SKM-1 (cell line): Measurements from ENCODE around the gene FAM20C.

ENCODE experiments used
- DNase-seq: peaks from one replicate; lab custom pipeline; 2025; ENCODE audit not compliant: unreplicated experiment; lab: John Stamatoyannopoulos, UW

The FAM20C gene

GRCh38 chr7:266851-267840, 74.8 kb downstream of the FAM20C start:
- DNase-seq, result no peak

- no peak for DNase-seq
Measured at GRCh38 chr7:268991-269390, 76.6 kb downstream of the FAM20C start.

GRCh38 chr7:269721-270120, 77.3 kb downstream of the FAM20C start:
- no peak for DNase-seq

GRCh38 chr7:270351-270983, 78.1 kb downstream of the FAM20C start:
- no peak for DNase-seq

- DNase-seq, result no peak
Measured at GRCh38 chr7:271266-272107, 79.1 kb downstream of the FAM20C start.

GRCh38 chr7:272108-272615, 79.8 kb downstream of the FAM20C start:
- DNase-seq, result no peak

- DNase-seq, result no peak
Measured at GRCh38 chr7:272631-273030, 80.3 kb downstream of the FAM20C start.

- DNase-seq, result no peak
Measured at GRCh38 chr7:273327-273726, 81.0 kb downstream of the FAM20C start.

GRCh38 chr7:274266-274665, 81.9 kb downstream of the FAM20C start:
- DNase-seq, result no peak

GRCh38 chr7:276230-276835, 84.0 kb downstream of the FAM20C start:
- no peak for DNase-seq

- no peak for DNase-seq
Measured at GRCh38 chr7:277228-277627, 84.9 kb downstream of the FAM20C start.

GRCh38 chr7:278081-278480, 85.7 kb downstream of the FAM20C start:
- DNase-seq, result no peak

GRCh38 chr7:279821-280220, 87.5 kb downstream of the FAM20C start:
- no peak for DNase-seq

GRCh38 chr7:280461-280860, 88.1 kb downstream of the FAM20C start:
- DNase-seq, result no peak

GRCh38 chr7:281637-282036, 89.3 kb downstream of the FAM20C start:
- DNase-seq, result no peak

- DNase-seq, result no peak
Measured at GRCh38 chr7:282621-283020, 90.2 kb downstream of the FAM20C start.

- no peak for DNase-seq
Measured at GRCh38 chr7:284762-285722, 92.7 kb downstream of the FAM20C start.

- DNase-seq, result no peak
Measured at GRCh38 chr7:285731-286130, 93.4 kb downstream of the FAM20C start.

GRCh38 chr7:286266-286665, 93.9 kb downstream of the FAM20C start:
- no peak for DNase-seq

GRCh38 chr7:288671-289101, 96.3 kb downstream of the FAM20C start:
- DNase-seq, result no peak
